GM12891 (cell line): ENCODE results near the gene WDR7.

Experiments
- POLR2A ChIP-seq: IDR thresholded peaks from 2 replicates; pipeline ENCODE4 v1.6.1; 2011; ENCODE audit warnings: low read depth, low read length, control low read depth
- POLR2AphosphoS5 ChIP-seq: IDR thresholded peaks from 2 replicates; pipeline ENCODE4 v1.6.1; 2011; ENCODE audit warnings: low read depth, low read length, control low read depth
- TAF1 ChIP-seq: IDR thresholded peaks from 2 replicates; pipeline ENCODE4 v1.6.1; 2011; ENCODE audit warnings: low read depth, low read length, control low read depth

- no peak for TF ChIP-seq POLR2A
- TF ChIP-seq TAF1 = no peak
- no peak for TF ChIP-seq POLR2AphosphoS5
These were observed 429.3 kb downstream of the WDR7 start for GRCh38 chr18:57080479-57080878.
